ENCODE data around the gene TM2D3.

GRCh38 chr15:101625980-101626379 lies 26.2 kb downstream of the TM2D3 start:
- TF ChIP-seq CTCF (IDR thresholded peaks at IDR 0.05 in 8 of 11, conservative IDR thresholded peaks at IDR 0.05 in 3 of 11) (no peak), POLR2A (IDR thresholded peaks at IDR 0.05) (no peak), POLR2AphosphoS5 (IDR thresholded peaks at IDR 0.05) (no peak)

Measured in spleen (tissue), 7 donors.